Astrocyte (in vitro differentiated cells and primary cell): Measurements from ENCODE around the gene SLC45A3. TPM values are rescaled to one million over a fixed set of nuclear protein-coding genes. Genes with fewer than 3 reads are reported as not detected.

Experiments
- DNase-seq: peaks from one replicate; pipeline ENCODE4 v3.0.0-alpha.2; 2010; ENCODE audit warnings: low read depth
- FAIRE-seq: peaks from 2 replicates; lab custom pipeline; 2011; peaks lifted over from hg19 to GRCh38; lab: Jason Lieb, UNC
- H2AFZ ChIP-seq: 2 replicates; pipeline ENCODE4 v1.6.0; 2012; ENCODE audit warnings: low read depth, low read length, inconsistent platforms
- H3K27ac ChIP-seq: 2 replicates; pipeline ENCODE4 v1.5.1; 2011; ENCODE audit warnings: low read depth, low read length, inconsistent platforms
- H3K27me3 ChIP-seq: 2 replicates; pipeline ENCODE4 v1.6.0; 2011; ENCODE audit warnings: low read length, inconsistent platforms; ENCODE audit not compliant: insufficient read depth
- H3K36me3 ChIP-seq: 2 replicates; pipeline ENCODE4 v1.5.1; 2011; ENCODE audit warnings: low read length, inconsistent platforms; ENCODE audit not compliant: insufficient read depth
- H3K4me1 ChIP-seq: 2 replicates; pipeline ENCODE4 v1.5.1; 2011; ENCODE audit warnings: low read length, inconsistent platforms; ENCODE audit not compliant: insufficient read depth
- H3K4me2 ChIP-seq: 2 replicates; pipeline ENCODE4 v1.6.0; 2012; ENCODE audit warnings: low read length, inconsistent platforms
- H3K4me3 ChIP-seq: 2 replicates; pipeline ENCODE4 v1.5.1; 2011; ENCODE audit warnings: low read depth, mild to moderate bottlenecking, low read length, inconsistent platforms; ENCODE audit not compliant: insufficient read depth
- H3K79me2 ChIP-seq: 2 replicates; pipeline ENCODE4 v1.6.0; 2012; ENCODE audit warnings: mild to moderate bottlenecking, low read length, inconsistent platforms; ENCODE audit not compliant: insufficient read depth
- H3K9ac ChIP-seq: 2 replicates; pipeline ENCODE4 v1.6.0; 2012; ENCODE audit warnings: mild to moderate bottlenecking, low read length, inconsistent platforms
- H3K9me3 ChIP-seq: 2 replicates; pipeline ENCODE4 v1.5.1; 2012; ENCODE audit warnings: low read depth, mild to moderate bottlenecking, low read length, inconsistent platforms; ENCODE audit not compliant: insufficient read depth
- H4K20me1 ChIP-seq: 2 replicates; pipeline ENCODE4 v1.6.0; 2012; ENCODE audit warnings: low read length, inconsistent platforms; ENCODE audit not compliant: insufficient read depth
- H3K27ac Mint-ChIP-seq: one replicate; pipeline ENCODE4 v1.8.0; 2021; ENCODE audit warnings: mild to moderate bottlenecking, mixed read lengths; ENCODE audit not compliant: unreplicated experiment
- H3K27me3 Mint-ChIP-seq: one replicate; pipeline ENCODE4 v1.8.0; 2021; ENCODE audit warnings: low read depth, mixed read lengths; ENCODE audit not compliant: unreplicated experiment
- H3K36me3 Mint-ChIP-seq: one replicate; pipeline ENCODE4 v1.8.0; 2021; ENCODE audit warnings: low read depth, mixed read lengths; ENCODE audit not compliant: unreplicated experiment
- H3K4me1 Mint-ChIP-seq: one replicate; pipeline ENCODE4 v1.8.0; 2021; ENCODE audit warnings: low read depth, mixed read lengths; ENCODE audit not compliant: unreplicated experiment
- H3K4me3 Mint-ChIP-seq: one replicate; pipeline ENCODE4 v1.8.0; 2021; ENCODE audit warnings: mild to moderate bottlenecking, moderate library complexity, mixed read lengths; ENCODE audit not compliant: unreplicated experiment
- H3K9me3 Mint-ChIP-seq: one replicate; pipeline ENCODE4 v1.8.0; 2021; ENCODE audit warnings: mild to moderate bottlenecking, mixed read lengths; ENCODE audit not compliant: unreplicated experiment
- CTCF ChIP-seq: IDR thresholded peaks from 2 replicates; pipeline ENCODE4 v1.5.1; 2011; ENCODE audit warnings: low read depth, mild to moderate bottlenecking, inconsistent platforms, low read length, moderate library complexity; ENCODE audit not compliant: insufficient read depth
- EZH2 ChIP-seq: IDR thresholded peaks from 2 replicates; pipeline ENCODE4 v1.6.1; 2012; ENCODE audit warnings: mild to moderate bottlenecking, low read length, inconsistent platforms; ENCODE audit not compliant: insufficient read depth
- total RNA-seq: library from RNA; stranded (reverse); gene quantifications from 2 replicates; pipeline ENCODE4 v1.2.1, GENCODE V29; 2021

The SLC45A3 gene
- total RNA-seq, 1 donor from 2014 or later = 7.1 TPM

- Mint-ChIP-seq H3K4me1 (peaks cover 18% of the 10 kb centered on the region), H3K27ac (no peak overlapping the region), H3K9me3 (no peaks in the 10 kb centered on the region), H3K27me3 (no peaks in the 10 kb centered on the region), H3K36me3 (peaks cover 15% of the 10 kb centered on the region), H3K4me3 (no peak overlapping the region)
- no peaks in the 10 kb centered on the region for H3K27me3 ChIP-seq
- TF ChIP-seq EZH2 (no peak), CTCF (no peak)
- no peaks in the 10 kb centered on the region for H3K79me2 ChIP-seq
- no peak overlapping the region for H3K4me2 ChIP-seq
- no peak overlapping the region for H3K4me3 ChIP-seq
- H2AFZ ChIP-seq = no peak overlapping the region
- peaks cover 4% of the 10 kb centered on the region for H3K36me3 ChIP-seq
- H3K27ac ChIP-seq = no peak overlapping the region
- H4K20me1 ChIP-seq = peaks cover 15% of the 10 kb centered on the region
- H3K9ac ChIP-seq = no peak overlapping the region
- H3K9me3 ChIP-seq = no peaks in the 10 kb centered on the region
- peaks cover 16% of the 10 kb centered on the region for H3K4me1 ChIP-seq
- no peak for FAIRE-seq
- DNase-seq = no peak
These were observed 24.6 kb upstream of the SLC45A3 start for GRCh38 chr1:205704903-205705302.

GRCh38 chr1:205703072-205703471 lies 22.8 kb upstream of the SLC45A3 start:
- DNase-seq (no peak), FAIRE-seq (no peak)
- H3K9ac ChIP-seq = no peak overlapping the region
- peaks cover 13% of the 10 kb centered on the region for H3K36me3 Mint-ChIP-seq
- H3K27ac ChIP-seq = no peak overlapping the region
- H3K9me3 Mint-ChIP-seq = peaks cover 2% of the 10 kb centered on the region
- H3K27me3 ChIP-seq = no peaks in the 10 kb centered on the region
- H3K27ac Mint-ChIP-seq = no peak overlapping the region
- H2AFZ ChIP-seq = no peak overlapping the region
- H3K79me2 ChIP-seq = no peaks in the 10 kb centered on the region
- no peaks in the 10 kb centered on the region for H3K27me3 Mint-ChIP-seq
- no peak overlapping the region for H3K4me3 ChIP-seq
- no peak overlapping the region for H3K4me2 ChIP-seq
- H4K20me1 ChIP-seq = peaks cover 4% of the 10 kb centered on the region
- H3K4me1 ChIP-seq = peaks cover 6% of the 10 kb centered on the region
- TF ChIP-seq EZH2 = no peak
- no peak for TF ChIP-seq CTCF
- H3K4me1 Mint-ChIP-seq = peaks cover 12% of the 10 kb centered on the region
- no peaks in the 10 kb centered on the region for H3K36me3 ChIP-seq
- H3K4me3 Mint-ChIP-seq = no peak overlapping the region
- H3K9me3 ChIP-seq = no peaks in the 10 kb centered on the region

GRCh38 chr1:205701891-205702290 lies 21.6 kb upstream of the SLC45A3 start:
- Histone ChIP-seq H2AFZ (no peak overlapping the region), H3K36me3 (no peaks in the 10 kb centered on the region), H3K79me2 (no peaks in the 10 kb centered on the region), H3K9me3 (no peaks in the 10 kb centered on the region), H3K4me1 (peaks cover 6% of the 10 kb centered on the region), H3K9ac (no peak overlapping the region), H4K20me1 (peaks cover 4% of the 10 kb centered on the region), H3K4me3 (no peak overlapping the region), H3K4me2 (no peak overlapping the region), H3K27me3 (no peaks in the 10 kb centered on the region), H3K27ac (no peak overlapping the region)
- FAIRE-seq (no peak), DNase-seq (no peak)
- H3K4me3 Mint-ChIP-seq = no peak overlapping the region
- TF ChIP-seq CTCF (no peak), EZH2 (no peak)
- peaks cover 2% of the 10 kb centered on the region for H3K9me3 Mint-ChIP-seq
- peaks cover 13% of the 10 kb centered on the region for H3K36me3 Mint-ChIP-seq
- peaks cover 12% of the 10 kb centered on the region for H3K4me1 Mint-ChIP-seq
- no peaks in the 10 kb centered on the region for H3K27me3 Mint-ChIP-seq
- H3K27ac Mint-ChIP-seq = no peak overlapping the region
